HG03039 (cell line): ENCODE data around the gene CBL.

Experiments used
- ATAC-seq: cut with Tn5 transposase; IDR thresholded peaks from one replicate; pipeline ENCODE4 v1.9.1; 2021; ENCODE audit warnings: mild to moderate bottlenecking, moderate library complexity; ENCODE audit not compliant: unreplicated experiment

Gene CBL

DNA sequence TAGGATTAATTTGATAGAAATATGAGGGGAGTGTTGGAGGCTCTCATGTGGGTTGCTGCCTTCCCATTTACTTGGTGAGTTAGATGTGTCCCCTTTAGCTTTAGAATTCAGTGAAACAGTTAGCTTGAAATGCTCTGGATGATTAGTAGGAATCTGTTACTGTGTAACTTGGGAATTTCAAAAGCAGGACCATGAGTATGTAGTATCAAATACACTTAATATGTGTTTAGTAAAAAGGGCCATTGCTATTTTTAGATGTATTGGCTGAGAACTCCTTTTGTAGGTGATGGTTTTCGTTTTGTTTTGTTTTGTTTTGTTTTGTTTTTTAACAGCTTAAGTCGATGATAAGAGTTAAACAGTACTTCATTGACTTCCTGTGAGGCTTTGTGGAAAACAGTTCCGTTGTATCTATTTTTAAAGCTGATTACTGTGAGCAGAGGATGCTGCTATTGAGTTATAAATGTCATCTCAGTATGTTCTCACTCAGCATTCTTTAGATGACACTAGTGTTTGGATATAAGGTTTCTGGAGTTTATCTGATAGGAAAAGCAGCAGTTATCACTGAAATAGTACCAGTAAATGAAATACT, 57.3 kb downstream of the CBL start:
- no peak for ATAC-seq

DNA sequence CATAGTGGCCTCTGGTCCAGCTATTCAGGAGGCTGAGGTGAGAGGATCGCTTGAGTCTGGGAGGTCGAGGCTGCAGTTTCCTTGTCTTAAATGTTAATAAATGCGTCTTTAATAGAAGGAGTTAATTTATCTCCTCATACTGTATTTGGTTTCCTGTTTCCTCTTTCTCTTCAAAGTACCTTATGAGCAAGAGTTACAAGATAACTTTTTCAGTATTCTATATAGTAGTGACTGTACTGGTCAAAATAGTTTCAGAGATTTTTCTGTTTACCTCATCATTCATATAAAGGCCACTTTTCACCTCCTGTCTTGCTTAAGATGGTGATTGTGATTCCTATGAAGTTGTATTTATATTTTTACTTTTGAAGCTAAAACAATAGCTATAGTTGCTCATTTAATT, 59.9 kb downstream of the CBL start:
- no peak for ATAC-seq

DNA sequence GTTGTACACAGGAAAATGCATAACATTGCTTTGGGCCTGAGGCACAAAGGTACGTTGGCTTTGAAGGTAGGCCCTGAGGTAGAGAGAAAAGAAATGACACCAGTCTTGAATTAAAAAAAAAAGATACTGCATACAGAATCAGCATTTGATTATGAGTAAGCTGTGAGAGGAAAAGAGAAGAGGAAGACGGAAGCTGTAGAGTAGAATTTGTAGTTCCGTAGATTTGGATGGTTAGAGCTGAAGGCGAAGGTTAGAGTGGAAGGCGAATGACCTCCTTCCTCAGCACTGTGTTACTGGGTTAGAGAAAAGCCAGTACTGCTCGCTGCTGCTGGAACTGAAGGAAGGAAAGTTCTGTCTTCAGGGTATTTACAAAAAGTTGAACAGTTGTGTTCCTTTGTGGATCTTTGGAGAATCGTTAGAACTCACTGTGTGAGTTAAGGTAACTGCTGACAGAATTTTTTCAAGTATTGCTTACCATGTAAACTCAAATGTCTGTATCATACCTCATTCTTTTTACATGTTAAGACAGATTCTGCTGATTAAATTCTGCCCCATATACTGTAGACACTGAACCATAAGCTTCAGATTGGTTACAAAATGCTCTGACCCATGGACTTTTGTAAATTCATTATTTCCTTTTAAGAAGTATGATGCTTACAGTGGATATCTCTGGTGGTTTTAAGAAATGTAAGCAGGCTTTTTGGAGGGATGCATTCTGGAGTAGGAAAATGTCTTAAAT, 60.5 kb downstream of the CBL start:
- no peak for ATAC-seq

DNA sequence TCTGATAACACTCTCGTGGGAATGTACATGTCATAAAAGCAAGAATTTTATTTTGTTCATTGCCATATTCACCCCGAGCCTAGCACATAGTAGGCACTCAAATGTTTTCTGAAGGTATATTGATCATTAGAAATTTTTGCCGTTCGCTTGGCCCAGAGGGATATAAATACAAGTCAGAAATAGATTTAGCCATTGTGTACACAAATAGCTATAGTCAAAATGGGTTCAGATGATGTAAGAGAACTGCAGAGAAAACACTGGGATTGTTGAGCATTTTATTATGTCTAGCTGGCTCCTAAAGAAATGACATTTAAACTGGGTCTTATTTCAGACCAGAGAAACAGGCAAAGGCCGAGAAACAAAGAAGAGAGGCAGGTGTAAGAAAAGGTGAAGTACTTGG, 61.5 kb downstream of the CBL start:
- no peak for ATAC-seq

DNA sequence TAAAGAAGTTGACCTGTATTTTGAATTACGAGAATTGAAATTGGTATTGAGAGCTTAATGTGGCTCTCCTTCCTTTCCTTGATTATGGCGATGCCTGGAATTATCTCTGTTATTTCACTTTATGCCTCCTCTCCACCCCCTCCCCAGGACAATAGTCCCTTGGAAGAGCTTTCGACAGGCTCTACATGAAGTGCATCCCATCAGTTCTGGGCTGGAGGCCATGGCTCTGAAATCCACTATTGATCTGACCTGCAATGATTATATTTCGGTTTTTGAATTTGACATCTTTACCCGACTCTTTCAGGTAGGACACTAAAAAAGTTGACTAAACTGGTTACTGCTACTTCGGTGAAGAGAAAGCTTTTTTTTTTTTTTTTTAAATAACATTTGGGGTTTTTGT, 67.6 kb downstream of the CBL start:
- no peak for ATAC-seq

DNA sequence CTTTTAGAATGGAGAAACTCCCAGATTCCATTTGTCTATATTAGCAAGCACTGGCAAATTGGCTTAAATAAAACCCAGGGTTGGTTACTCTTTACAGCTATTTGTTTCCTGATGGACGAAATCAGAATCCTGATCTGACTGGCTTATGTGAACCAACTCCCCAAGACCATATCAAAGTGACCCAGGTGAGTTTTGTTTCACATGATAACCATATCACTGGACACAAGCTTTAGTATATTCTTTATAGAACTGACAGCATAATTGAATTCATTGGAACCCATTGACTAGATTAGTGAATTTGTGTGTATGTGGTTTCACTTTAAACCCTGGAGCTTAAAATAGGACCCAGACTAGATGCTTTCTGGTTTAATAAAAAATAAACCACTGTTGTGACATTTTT, 71.5 kb downstream of the CBL start:
- no peak for ATAC-seq

DNA sequence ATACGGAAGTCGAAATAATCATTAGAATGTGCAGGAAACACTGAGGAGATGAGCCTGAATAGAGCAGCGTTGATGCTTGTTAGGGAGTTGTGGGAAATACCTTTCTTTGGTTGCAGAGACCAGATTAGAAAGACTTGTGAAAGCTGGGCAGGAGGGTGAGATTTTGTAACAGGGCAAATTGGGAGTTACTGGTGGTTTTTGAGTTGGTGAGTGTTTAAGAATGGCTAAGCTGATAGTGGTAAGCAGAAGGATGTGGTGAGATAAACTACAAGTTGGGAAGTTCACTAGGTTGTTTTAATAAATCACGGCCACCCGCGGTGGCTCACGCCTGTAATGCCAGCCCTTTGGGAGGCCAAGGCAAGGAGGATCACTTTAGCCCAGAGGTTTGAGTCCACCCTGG, 76.4 kb downstream of the CBL start:
- ATAC-seq, result no peak

DNA sequence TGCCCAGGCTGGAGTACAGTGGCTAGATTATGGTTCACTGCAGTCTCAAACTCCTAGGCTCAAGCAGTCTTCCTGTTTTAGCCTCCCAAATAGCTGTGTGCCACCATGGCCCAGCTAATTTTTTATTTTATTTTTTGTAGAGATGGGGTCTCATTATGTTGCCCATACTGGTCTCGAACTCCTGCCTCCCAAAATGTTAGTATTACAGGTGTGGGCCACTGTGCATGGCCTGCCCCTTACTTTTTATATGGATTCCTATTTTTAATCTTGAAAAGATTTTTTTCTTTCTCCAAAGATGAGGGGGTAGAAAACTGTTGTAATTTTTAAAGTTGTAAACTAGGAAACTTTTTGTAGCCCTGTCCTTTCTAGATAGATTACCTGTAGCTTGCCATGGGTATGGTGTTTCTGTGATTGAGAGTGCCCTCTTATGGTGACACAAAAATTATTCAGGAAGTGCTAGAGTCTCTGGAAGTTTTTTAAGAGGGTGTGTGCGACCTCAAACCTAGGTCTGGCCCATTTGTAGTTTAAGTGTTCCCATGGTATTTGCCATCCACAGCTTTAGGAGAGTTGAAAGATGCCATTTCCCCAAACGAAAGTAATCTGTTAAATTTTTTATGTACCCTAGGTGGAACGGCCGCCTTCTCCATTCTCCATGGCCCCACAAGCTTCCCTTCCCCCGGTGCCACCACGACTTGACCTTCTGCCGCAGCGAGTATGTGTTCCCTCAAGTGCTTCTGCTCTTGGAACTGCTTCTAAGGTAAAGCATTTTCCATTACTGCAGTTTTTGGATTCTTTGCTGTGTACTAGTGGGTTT, 78.4 kb downstream of the CBL start:
- ATAC-seq, result no peak

- no peak for ATAC-seq
These were observed 79.3 kb downstream of the CBL start for GRCh38 chr11:119285431-119285830.

DNA sequence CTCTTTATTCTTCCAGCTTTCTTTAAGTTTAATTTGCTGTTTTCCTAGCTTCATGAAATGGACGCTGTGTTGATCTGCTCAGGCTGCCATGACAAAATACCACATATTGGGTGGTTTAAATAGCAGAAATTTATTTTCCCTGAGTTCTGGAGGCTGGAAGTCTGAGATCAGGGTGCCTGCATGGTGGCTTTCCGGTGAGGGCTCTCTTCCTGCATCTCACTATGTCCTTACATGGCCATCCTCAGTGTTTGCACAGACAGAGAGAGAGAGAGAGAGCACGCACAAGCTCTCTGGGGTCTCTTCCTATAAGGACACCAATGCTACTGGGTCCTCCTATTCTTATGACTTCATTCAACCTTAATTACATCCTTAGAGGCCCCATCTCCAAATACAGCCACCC, 82.1 kb downstream of the CBL start:
- ATAC-seq, result no peak

DNA sequence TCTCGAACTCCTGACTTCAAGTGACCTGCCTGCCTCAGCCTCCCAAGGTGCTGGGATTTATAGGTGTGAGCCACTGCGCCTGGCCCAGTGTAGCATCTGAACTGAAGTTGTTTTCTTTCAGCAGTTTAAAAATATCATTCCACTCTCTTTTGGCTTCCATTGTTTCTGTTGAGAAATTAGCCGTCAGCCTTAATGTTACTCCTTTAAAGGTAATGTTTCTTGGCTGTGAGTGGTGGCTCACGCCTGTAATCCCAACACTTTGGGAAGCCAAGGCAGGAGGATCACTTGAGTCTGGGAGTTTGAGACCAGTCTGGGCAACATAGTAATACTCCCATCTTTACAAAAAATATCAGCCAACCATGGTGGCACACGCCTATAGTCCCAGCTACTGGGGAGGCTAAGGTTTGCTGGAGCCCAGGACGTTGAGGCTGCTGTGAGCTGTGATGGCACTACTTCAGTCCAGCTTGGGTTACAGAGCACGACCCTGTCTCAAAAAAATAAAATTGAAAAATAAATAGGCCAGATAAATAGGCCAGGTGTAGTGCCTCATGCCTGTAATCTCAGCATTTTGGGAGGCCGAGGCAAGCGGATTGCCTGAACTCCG, 84.9 kb downstream of the CBL start:
- no peak for ATAC-seq

GRCh38 chr11:119293461-119293860, 87.3 kb downstream of the CBL start:
- ATAC-seq, result no peak

- no peak for ATAC-seq
These were observed 89.0 kb downstream of the CBL start for GRCh38 chr11:119295178-119295577.

GRCh38 chr11:119297938-119298337, 91.8 kb downstream of the CBL start:
- no peak for ATAC-seq

GRCh38 chr11:119298726-119299125, 92.6 kb downstream of the CBL start:
- no peak for ATAC-seq

DNA sequence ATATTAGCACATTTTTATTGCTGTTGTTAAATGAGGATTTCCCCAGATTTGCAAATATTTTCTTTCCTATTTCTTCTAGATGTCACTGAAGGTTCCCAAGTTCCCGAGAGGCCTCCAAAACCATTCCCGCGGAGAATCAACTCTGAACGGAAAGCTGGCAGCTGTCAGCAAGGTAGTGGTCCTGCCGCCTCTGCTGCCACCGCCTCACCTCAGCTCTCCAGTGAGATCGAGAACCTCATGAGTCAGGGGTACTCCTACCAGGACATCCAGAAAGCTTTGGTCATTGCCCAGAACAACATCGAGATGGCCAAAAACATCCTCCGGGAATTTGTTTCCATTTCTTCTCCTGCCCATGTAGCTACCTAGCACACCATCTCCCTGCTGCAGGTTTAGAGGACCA, 93.3 kb downstream of the CBL start:
- ATAC-seq, result no peak

DNA sequence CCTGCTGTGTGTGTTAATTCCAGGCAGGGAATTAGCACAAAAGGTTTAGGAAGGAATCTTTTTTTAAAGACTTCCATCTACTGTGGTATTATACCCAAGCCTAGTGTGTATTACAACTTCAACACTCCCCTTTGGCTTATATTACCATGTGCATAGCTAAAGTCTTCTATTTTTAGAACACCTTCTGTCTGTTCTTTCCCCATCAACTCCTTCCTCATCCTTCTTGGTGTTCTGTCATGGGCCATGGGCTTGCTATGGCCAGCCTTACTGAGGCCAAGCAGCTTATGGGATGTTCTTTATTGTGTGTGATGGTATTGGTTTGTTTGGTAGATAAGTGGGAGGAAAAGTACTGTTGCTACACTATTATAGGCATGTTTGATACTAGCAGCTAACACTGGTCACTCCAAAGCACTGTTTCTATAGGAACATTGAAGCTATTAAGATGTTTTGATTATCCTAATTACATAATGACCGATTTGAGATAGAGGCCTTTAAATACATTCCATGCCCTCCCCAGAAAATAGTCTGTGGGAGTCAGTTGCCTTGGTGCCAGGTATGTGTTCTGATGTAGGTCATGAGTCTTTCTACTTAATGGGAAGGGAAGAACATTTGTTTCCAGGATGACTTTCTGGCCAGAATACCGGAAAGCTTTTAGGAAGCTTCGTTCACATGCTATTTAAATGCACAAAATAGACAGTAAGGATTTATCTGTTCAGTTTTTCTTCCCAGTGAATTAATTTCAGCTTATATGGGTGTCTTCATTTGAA, 94.2 kb downstream of the CBL start:
- ATAC-seq, result no peak

- ATAC-seq, result no peak
These were observed 97.1 kb downstream of the CBL start for GRCh38 chr11:119303227-119303718.

GRCh38 chr11:119305556-119306372, 99.6 kb downstream of the CBL start:
- ATAC-seq, result no peak

DNA sequence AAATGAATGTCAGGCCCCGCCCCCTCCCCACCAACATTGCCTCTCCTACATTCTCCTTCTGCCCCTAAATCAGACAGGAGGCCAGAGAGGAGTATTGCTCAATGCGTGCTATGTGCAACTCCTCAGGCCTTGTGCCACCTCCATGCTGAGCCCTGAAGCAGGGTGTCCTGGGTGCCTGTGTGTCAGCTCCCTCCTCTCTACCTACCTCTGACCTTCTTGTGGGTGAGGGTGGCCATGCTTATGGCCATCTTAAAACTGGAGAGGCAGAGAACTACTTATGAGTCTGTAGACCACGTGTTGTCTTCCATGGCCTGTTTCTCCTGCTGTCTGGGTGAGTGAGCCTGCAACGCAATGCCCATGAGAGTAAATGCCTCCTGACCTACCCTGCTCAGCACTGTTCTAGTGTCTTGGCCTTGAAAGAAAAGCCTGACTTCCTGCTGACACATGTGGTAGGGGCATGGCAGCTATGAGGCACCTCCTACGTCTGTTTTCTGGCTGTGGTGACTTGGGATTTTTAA, 100.3 kb downstream of the CBL start:
- no peak for ATAC-seq
